Subcutaneous abdominal adipose tissue (tissue), 5 donors: Measurements from ENCODE around the gene EIF4EBP3.
A peak's percentile ranks its signal among the peaks of the same experiment; 100 is the strongest.

Experiments used
- H3K27ac ChIP-seq: one replicate; pipeline ENCODE4 v1.7.0; 2013; ENCODE audit warnings: low read depth, mild to moderate bottlenecking, inconsistent platforms, low read length, moderate library complexity
- H3K27me3 ChIP-seq, 5 donors: one replicate each; pipeline ENCODE4 v1.7.0; 2013; ENCODE audit warnings: low read length in 5 of 5, inconsistent platforms in 1 of 5; ENCODE audit not compliant: control insufficient read depth in 5 of 5, insufficient read depth in 4 of 5
- H3K36me3 ChIP-seq, 5 donors: one replicate each; pipeline ENCODE4 v1.7.0; 2013; ENCODE audit warnings: low read length in 5 of 5; ENCODE audit not compliant: control insufficient read depth in 5 of 5, insufficient read depth in 5 of 5
- H3K4me1 ChIP-seq, 5 donors: one replicate each; pipeline ENCODE4 v1.7.0; 2013; ENCODE audit warnings: low read length in 5 of 5, mild to moderate bottlenecking in 3 of 5, moderate library complexity in 1 of 5; ENCODE audit not compliant: control insufficient read depth in 5 of 5, insufficient read depth in 5 of 5
- H3K4me3 ChIP-seq, 5 donors: one replicate each; pipeline ENCODE4 v1.7.0; 2013; ENCODE audit warnings: low read length in 5 of 5, low read depth in 1 of 5
- H3K9ac ChIP-seq, 5 donors: one replicate each; pipeline ENCODE4 v1.7.0; 2013; ENCODE audit warnings: low read length in 5 of 5, mild to moderate bottlenecking in 4 of 5, moderate library complexity in 3 of 5
- H3K9me3 ChIP-seq, 5 donors: one replicate each; pipeline ENCODE4 v1.7.0; 2013; ENCODE audit warnings: low read length in 5 of 5; ENCODE audit not compliant: control insufficient read depth in 5 of 5
- donor health status: healthy.
- donor health status: healthy.
- donor health status: healthy.
- donor health status: healthy.
- donor health status: healthy.

EIF4EBP3 gene

DNA sequence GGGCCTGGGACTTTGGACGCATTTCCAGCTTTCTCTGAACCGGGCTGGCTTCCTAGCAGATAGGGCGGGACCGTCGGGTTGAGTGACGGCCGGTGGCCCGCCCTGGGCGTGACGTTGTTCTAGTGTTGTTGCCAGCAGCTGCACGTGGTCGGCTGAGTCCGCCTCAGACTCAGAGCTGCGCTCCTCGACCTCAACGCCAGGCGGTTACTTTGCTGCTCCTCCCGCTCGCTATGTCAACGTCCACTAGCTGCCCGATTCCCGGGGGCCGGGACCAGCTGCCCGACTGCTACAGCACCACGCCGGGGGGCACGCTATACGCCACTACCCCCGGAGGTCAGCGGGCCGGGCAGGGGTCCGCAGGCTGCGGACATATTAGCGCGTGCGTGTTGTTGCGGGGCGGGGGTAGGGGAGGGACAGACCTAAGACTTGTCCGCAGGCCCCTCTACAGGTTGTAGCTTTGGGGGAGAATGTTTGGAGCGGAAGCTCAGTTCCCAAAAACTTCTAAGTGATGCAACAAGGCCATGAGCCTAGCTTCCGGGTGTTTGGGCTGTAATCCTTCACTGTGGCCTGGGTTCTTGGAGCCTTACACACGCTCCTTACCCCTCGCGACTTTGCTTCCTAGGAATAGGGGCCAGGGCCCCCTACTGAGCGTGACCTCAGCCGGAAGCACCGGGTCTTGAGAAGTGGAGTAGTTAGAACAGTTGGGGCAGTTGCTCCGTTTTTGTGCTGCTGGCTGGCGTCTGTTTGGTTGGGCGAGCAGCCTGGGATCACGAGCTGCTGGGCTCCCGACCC is at the start of gene EIF4EBP3:
Gene EIF4EBP3 (plus strand): TSS at position 155 of the 792 bp plus-strand sequence. CDS start 76 bp downstream, at position 231.
- Histone ChIP-seq H3K9me3 (no peaks in the 10 kb centered on the region), H3K9ac (peak within 1 kb of the TSS; percentile 69 to 85 (median 75)), H3K36me3 (peaks cover 13 to 49% (median 38%) of the 10 kb centered on the region in 5 donors), H3K27me3 (no peaks in the 10 kb centered on the region), H3K4me1 (peaks cover 18 to 37% (median 31%) of the 10 kb centered on the region in 5 donors), H3K4me3 (peak within 1 kb of the TSS; percentile 60 to 78 (median 67)), H3K27ac (peak within 1 kb of the TSS; percentile 95)

DNA sequence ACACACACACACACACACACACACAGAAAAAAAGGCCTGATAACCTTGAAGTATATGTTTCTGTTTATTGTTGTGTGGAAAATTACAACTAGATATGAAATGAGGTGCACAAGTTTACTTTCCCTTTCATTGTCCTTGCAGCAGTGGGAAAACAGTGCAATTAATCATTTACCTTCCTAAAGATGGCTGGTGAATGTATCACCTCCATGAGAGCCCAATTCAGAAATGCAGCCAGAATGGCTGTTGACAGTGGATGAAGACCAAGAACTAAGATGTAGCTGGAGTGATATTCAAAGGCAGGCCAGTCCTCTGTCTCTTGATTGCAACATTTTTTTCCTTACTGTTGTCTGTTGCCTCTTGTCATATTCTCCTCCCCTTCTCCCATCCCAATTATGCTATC is 49.6 kb upstream of the EIF4EBP3 start:
- Histone ChIP-seq H3K9me3 (no peaks in the 10 kb centered on the region), H3K9ac (no peak overlapping the region), H3K4me3 (no peak overlapping the region), H3K27me3 (no peaks in the 10 kb centered on the region), H3K27ac (no peak overlapping the region), H3K4me1 (no peaks in the 10 kb centered on the region), H3K36me3 (peaks cover 12 to 28% (median 15%) of the 10 kb centered on the region in 5 donors)

DNA sequence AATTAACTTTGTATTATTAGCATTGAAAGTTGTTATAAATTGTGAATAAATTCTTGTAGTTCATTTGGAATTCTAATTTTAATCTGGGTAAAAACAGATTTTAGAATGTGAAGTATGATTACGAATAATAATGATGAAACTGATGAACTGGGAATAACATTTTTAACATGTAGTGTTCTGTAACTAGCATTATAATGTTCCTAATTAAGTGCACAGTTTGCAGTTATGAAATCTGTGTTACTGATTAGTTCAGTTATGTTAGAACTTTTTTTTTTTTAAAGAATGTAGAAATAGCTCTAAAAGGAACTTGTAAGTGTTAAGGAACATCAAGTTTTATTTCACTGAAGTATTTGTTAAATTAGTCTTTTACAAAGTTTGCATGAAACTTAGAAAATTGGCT is 48.9 kb upstream of the EIF4EBP3 start:
- H3K9me3 ChIP-seq: no peaks in the 10 kb centered on the region
- no peak overlapping the region for H3K4me3 ChIP-seq
- no peaks in the 10 kb centered on the region for H3K27me3 ChIP-seq

DNA sequence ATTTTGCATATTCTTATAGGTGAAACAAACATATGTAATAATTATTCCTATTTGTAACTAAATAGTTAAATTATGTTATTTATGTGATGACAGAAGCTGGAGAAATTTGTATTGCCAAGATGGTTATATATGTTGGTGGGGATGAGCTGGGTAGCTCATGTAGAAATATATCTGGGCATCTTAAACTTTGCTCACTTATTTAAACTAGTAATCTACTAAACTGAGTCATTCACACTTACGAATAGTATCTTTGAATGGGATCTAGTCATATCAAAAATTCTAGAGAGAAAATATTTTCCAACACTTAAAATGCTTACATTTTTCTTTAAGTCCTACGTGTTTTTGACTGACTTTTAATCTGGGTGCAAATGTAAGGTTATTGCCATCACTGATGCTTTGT is 44.6 kb upstream of the EIF4EBP3 start:
- Histone ChIP-seq H3K4me1 (no peaks in the 10 kb centered on the region), H3K27ac (no peak overlapping the region), H3K27me3 (no peaks in the 10 kb centered on the region), H3K9me3 (no peaks in the 10 kb centered on the region), H3K9ac (no peak overlapping the region), H3K36me3 (peaks cover 24 to 35% (median 30%) of the 10 kb centered on the region in 5 donors), H3K4me3 (no peak overlapping the region)

More for the DNA sequence above, 48.9 kb upstream of the EIF4EBP3 start:
- no peak overlapping the region for H3K27ac ChIP-seq
- peaks cover 11 to 25% (median 15%) of the 10 kb centered on the region in 5 donors for H3K36me3 ChIP-seq
- H3K4me1 ChIP-seq: no peaks in the 10 kb centered on the region
- H3K9ac ChIP-seq: no peak overlapping the region

DNA sequence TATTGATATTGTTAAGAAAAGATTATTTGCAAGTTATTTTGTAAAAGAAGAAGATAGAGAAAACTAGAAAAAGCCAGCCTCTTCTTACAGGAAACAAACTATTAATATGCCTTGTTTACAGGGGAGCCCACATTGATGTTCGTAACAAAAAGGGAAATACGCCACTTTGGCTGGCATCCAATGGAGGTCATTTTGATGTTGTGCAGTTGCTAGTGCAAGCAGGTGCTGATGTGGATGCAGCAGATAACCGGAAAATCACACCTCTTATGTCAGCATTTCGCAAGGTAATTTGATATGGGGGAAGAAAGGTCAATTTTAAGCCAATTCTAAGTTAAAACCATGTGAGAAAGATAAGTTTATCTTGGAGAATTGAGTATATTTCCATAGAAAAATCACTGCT is 37.6 kb upstream of the EIF4EBP3 start:
- H3K9ac ChIP-seq: no peak overlapping the region
- H3K36me3 ChIP-seq: peaks cover 49 to 91% (median 76%) of the 10 kb centered on the region in 5 donors
- no peak overlapping the region for H3K4me3 ChIP-seq
- no peaks in the 10 kb centered on the region for H3K27me3 ChIP-seq
- no peak overlapping the region for H3K27ac ChIP-seq
- no peaks in the 10 kb centered on the region for H3K4me1 ChIP-seq
- no peaks in the 10 kb centered on the region for H3K9me3 ChIP-seq

DNA sequence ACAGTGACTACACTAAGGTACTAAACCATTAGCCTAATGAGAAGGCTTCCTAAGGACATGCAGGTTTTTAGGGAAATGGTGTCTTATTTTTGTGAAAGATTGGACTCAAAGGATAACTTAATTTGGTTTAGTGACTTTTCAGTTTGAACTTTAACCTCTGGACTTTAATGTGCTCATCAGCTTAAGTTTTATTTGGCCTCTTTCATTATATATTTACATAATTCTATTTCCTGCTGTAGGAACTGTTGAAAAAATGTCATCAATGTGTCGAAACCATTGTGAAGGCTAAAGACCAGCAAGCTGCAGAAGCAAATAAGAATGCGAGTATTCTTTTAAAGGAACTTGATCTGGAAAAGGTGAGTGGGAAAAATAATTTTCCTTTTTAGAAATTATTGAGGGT is 34.3 kb upstream of the EIF4EBP3 start:
- Histone ChIP-seq H3K9ac (no peak overlapping the region), H3K4me3 (no peak overlapping the region), H3K27ac (no peak overlapping the region), H3K36me3 (peaks cover 26 to 67% (median 53%) of the 10 kb centered on the region in 5 donors), H3K27me3 (no peaks in the 10 kb centered on the region), H3K9me3 (no peaks in the 10 kb centered on the region), H3K4me1 (no peaks in the 10 kb centered on the region)

DNA sequence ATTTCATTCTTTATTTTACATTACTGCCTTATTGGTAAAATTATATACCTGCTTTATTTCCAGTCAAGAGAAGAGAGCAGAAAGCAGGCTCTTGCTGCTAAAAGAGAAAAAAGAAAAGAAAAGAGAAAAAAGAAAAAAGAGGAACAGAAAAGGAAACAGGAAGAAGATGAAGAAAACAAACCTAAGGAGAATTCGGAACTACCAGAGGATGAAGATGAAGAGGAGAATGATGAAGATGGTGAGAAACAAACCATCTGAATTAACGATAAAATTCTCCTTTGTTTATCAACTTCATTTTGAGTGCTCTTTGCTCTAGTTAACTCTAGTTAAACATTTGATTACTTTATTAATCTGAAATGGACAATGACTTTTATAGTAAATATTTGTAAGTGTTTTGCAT is 23.5 kb upstream of the EIF4EBP3 start:
- no peak overlapping the region for H3K9ac ChIP-seq
- H3K27ac ChIP-seq: no peak overlapping the region
- no peaks in the 10 kb centered on the region for H3K27me3 ChIP-seq
- peaks cover 34 to 48% (median 42%) of the 10 kb centered on the region in 5 donors for H3K36me3 ChIP-seq
- H3K4me1 ChIP-seq: no peaks in the 10 kb centered on the region
- H3K4me3 ChIP-seq: no peak overlapping the region
- no peaks in the 10 kb centered on the region for H3K9me3 ChIP-seq

DNA sequence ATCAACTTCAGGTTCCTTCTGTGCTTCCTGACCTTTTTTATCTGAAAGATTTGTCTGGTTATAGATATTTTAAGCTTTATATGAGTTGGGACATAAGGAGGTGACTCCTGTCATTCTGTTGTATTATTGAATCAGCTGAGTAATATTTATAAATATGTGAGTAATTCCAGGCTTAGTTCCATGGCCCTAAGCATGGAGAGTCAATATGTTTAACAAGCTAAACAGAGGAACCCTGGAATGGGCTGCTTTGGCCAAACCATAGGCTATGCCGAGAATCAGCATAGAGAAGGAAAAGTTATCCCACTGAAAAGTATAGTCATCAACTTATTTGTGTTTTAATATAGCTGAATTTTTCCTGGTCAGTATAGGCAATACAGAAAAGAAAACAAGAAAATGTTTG is 7.2 kb upstream of the EIF4EBP3 start:
- H3K9ac ChIP-seq: no peak overlapping the region
- H3K27me3 ChIP-seq: no peaks in the 10 kb centered on the region
- H3K4me1 ChIP-seq: peaks cover 0 to 4% (median 0%) of the 10 kb centered on the region in 5 donors
- peaks cover 44 to 76% (median 61%) of the 10 kb centered on the region in 5 donors for H3K36me3 ChIP-seq
- no peak overlapping the region for H3K4me3 ChIP-seq
- no peaks in the 10 kb centered on the region for H3K9me3 ChIP-seq
- H3K27ac ChIP-seq: no peak overlapping the region

DNA sequence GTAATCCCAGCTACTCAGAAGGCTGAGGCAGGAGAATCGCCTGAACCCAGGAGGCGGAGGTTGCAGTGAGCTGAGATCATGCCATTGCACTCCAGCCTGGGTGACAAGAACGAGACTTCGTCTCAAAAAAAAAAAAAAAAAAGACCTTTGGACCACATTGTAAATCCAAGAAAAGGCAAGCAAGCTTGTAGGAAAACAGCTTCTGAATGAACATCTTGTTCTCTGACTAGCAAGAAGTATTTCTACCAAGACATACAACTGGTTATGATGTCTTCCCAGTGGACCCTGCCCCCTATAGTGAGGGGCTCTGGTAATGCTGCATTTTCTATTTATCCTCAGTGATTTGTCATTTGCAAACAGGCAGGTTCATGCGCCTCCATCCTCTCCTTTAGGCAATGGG is 4.5 kb upstream of the EIF4EBP3 start:
- no peak overlapping the region for H3K4me3 ChIP-seq
- H3K36me3 ChIP-seq: peaks cover 36 to 61% (median 53%) of the 10 kb centered on the region in 5 donors
- no peaks in the 10 kb centered on the region for H3K9me3 ChIP-seq
- H3K9ac ChIP-seq: no peak overlapping the region
- H3K4me1 ChIP-seq: peaks cover 7 to 16% (median 11%) of the 10 kb centered on the region in 5 donors
- no peak overlapping the region for H3K27ac ChIP-seq
- no peaks in the 10 kb centered on the region for H3K27me3 ChIP-seq

DNA sequence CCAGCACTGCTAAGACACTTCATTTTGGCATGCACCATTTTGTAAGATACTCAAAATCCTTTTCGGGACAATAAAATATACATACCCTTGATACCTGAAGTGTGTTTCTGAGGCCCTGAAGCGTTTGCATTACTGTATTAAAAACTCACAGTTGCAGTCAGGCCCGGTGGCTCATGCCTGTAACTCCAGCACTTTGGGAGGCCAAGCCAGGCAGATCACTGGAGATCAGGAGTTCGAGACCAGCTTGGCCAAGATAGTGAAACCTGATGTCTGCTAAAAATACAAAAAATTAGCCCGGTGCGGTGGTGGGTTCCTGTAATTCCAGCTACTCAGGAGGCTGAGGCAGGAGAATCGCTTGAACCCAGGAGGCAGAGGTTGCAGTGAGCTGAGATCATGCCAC is 2.5 kb upstream of the EIF4EBP3 start:
- Histone ChIP-seq H3K36me3 (peaks cover 22 to 50% (median 44%) of the 10 kb centered on the region in 5 donors), H3K9me3 (no peaks in the 10 kb centered on the region), H3K9ac (no peak overlapping the region), H3K27me3 (no peaks in the 10 kb centered on the region), H3K4me1 (peaks cover 18 to 36% (median 31%) of the 10 kb centered on the region in 5 donors), H3K27ac (no peak overlapping the region), H3K4me3 (no peak overlapping the region)
